Loucy (cell line): Measurements from ENCODE around the gene ZBED1.

Source experiments
- CTCF ChIP-seq: fragments of 200-600 bp; sonication (generic); conservative IDR thresholded peaks from 2 replicates; pipeline ENCODE4 v1.5.1; 2014; ENCODE audit warnings: mild to moderate bottlenecking, antibody characterized with exemption, low read length
- EZH2phosphoT487 ChIP-seq: fragments of 200-600 bp; IDR thresholded peaks from 2 replicates; pipeline ENCODE4 v1.6.1; 2018; ENCODE audit warnings: antibody characterized with exemption, mild to moderate bottlenecking, moderate library complexity, borderline replicate concordance

DNA sequence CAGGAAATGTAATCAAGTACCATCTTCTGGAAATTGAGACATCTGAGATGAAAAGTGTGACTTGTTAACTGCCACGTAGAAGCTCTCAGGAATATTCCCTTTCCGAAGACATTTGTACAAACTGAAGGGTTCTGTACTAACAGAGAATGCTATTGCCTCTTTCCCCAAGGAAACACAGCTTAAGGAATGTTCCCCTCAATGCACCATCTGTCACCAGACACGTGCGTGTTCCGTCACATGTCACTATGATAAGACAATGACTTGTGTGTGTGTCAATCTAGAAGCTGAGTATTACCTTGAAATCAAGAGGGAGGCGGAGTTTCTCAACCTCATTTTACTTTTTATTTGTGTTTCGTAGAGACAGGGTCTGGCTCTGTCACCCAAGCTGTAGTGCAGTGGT is 58.1 kb downstream of the ZBED1 start:
- TF ChIP-seq CTCF, result no peak
- TF ChIP-seq EZH2phosphoT487, result no peak
